Adipocyte (in vitro differentiated cells): ENCODE data around the gene LRG1.

Source experiments
- DNase-seq: peaks from one replicate; pipeline ENCODE4 v3.0.0-alpha.2; 2015; ENCODE audit warnings: low read depth
- H3K27me3 ChIP-seq: replicated peaks from 2 replicates; pipeline ENCODE4 v1.7.0; 2013; ENCODE audit warnings: mild to moderate bottlenecking, low read length, moderate library complexity; ENCODE audit not compliant: control insufficient read depth, insufficient read depth
- H3K36me3 ChIP-seq: 2 replicates; pipeline ENCODE4 v1.7.0; 2013; ENCODE audit warnings: low read length, mild to moderate bottlenecking, moderate library complexity; ENCODE audit not compliant: control insufficient read depth, insufficient read depth, severe bottlenecking
- H3K4me1 ChIP-seq: 2 replicates; pipeline ENCODE4 v1.7.0; 2013; ENCODE audit warnings: mild to moderate bottlenecking, low read length, moderate library complexity; ENCODE audit not compliant: control insufficient read depth, insufficient read depth
- H3K4me3 ChIP-seq: 2 replicates; pipeline ENCODE4 v1.7.0; 2013; ENCODE audit warnings: mild to moderate bottlenecking, low read length, moderate library complexity
- H3K9ac ChIP-seq: 2 replicates; pipeline ENCODE4 v1.7.0; 2013; ENCODE audit warnings: mild to moderate bottlenecking, low read length, moderate library complexity
- H3K9me3 ChIP-seq: 2 replicates; pipeline ENCODE4 v1.7.0; 2013; ENCODE audit warnings: mild to moderate bottlenecking, low read length, moderate library complexity; ENCODE audit not compliant: control insufficient read depth

Gene LRG1

DNA sequence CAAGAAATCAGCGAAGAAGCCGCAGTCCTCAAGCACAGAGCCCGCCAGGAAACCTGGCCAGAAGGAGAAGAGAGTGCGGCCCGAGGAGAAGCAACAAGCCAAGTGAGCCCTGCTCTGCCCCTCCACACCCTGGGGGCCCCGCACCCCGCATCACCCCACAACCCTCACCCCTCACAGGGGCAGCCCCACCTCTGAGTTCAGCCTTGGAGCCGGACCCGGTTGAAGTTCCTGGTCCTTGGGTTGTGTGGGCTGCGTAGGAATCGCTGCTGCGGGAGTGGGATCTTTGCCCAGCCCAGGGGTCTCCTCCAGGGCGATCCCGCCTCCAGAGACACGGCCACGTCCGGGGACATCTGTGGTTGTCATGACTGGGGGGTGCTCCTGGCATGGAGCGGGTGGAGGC is 43.5 kb downstream of the LRG1 start:
- DNase-seq = no peak
- Histone ChIP-seq H3K27me3 (no peaks in the 10 kb centered on the region), H3K4me1 (no peaks in the 10 kb centered on the region), H3K36me3 (peaks cover 69% of the 10 kb centered on the region), H3K4me3 (no peak overlapping the region), H3K9ac (no peak overlapping the region), H3K9me3 (no peaks in the 10 kb centered on the region)

DNA sequence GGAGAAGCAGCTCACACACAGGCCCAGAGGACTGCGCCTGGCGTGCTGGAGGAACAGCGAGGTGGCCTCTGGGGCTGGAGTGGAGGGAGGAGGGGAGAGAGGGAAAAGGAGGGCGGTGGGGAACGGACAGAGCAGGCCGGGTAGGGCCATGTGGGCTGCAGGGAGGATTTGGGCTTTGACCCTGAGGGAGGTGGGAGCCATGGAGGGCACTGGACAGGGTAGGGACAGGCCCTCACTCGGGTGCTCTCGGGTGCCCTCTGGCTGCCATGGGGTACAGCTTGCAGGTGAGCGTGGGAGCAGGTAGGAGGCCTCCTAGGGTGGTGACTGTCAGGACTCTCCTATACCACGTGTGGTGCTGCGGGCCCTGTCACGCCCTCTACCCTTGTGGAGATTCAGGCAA is 44.4 kb downstream of the LRG1 start:
- no peaks in the 10 kb centered on the region for H3K4me1 ChIP-seq
- no peaks in the 10 kb centered on the region for H3K27me3 ChIP-seq
- no peak overlapping the region for H3K9ac ChIP-seq
- no peak overlapping the region for H3K4me3 ChIP-seq
- no peaks in the 10 kb centered on the region for H3K9me3 ChIP-seq
- DNase-seq = no peak
- H3K36me3 ChIP-seq = peaks cover 66% of the 10 kb centered on the region

DNA sequence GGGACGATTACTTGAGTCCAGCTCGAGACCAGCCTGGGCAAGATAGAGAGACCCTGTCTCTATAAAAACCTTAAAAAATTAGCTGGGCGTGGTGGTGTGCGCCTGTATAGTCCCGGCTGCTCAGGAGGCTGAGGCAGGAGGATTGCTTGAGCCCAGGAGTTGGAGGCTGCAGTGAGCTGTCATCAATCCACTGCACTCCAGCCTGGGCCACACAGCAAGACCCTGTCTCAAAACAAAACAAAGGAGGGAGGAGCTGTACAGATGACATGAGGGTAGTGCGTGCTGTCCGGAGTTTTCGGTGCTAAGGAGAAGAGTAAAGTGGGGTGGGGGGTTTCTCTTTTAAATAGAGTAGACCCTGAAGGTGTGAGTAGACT is 45.2 kb downstream of the LRG1 start:
- H3K9me3 ChIP-seq = no peaks in the 10 kb centered on the region
- no peaks in the 10 kb centered on the region for H3K4me1 ChIP-seq
- no peak overlapping the region for H3K9ac ChIP-seq
- H3K36me3 ChIP-seq = peaks cover 74% of the 10 kb centered on the region
- DNase-seq = no peak
- H3K27me3 ChIP-seq = no peaks in the 10 kb centered on the region
- no peak overlapping the region for H3K4me3 ChIP-seq

DNA sequence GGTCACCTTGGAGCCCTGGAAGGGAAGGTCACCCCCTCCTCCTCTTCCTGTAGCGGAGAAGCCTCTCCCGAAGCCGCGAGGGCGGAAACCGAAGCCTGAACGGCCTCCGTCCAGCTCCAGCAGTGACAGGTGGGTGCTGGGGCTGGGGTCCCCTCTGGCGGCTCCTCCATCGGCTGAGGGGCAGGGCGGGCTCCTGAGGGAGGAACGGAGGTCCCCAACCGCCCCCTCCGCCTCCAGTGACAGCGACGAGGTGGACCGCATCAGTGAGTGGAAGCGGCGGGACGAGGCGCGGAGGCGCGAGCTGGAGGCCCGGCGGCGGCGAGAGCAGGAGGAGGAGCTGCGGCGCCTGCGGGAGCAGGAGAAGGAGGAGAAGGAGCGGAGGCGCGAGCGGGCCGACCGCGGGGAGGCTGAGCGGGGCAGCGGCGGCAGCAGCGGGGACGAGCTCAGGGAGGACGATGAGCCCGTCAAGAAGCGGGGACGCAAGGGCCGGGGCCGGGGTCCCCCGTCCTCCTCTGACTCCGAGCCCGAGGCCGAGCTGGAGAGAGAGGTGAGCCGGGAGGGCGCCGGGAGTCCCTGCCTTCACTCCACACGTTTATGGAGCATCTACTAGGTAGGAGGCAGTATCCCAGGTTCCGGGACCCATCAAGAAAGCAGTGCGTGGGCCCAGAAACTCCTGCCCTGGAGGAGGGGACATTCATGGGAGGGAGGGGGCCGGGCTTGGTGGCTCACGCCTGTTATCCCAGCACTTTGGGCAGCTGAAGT is 45.7 kb downstream of the LRG1 start:
- Histone ChIP-seq H3K9me3 (no peaks in the 10 kb centered on the region), H3K27me3 (no peaks in the 10 kb centered on the region), H3K4me1 (no peaks in the 10 kb centered on the region), H3K9ac (no peak overlapping the region), H3K36me3 (peaks cover 73% of the 10 kb centered on the region), H3K4me3 (no peak overlapping the region)
- DNase-seq = no peak

DNA sequence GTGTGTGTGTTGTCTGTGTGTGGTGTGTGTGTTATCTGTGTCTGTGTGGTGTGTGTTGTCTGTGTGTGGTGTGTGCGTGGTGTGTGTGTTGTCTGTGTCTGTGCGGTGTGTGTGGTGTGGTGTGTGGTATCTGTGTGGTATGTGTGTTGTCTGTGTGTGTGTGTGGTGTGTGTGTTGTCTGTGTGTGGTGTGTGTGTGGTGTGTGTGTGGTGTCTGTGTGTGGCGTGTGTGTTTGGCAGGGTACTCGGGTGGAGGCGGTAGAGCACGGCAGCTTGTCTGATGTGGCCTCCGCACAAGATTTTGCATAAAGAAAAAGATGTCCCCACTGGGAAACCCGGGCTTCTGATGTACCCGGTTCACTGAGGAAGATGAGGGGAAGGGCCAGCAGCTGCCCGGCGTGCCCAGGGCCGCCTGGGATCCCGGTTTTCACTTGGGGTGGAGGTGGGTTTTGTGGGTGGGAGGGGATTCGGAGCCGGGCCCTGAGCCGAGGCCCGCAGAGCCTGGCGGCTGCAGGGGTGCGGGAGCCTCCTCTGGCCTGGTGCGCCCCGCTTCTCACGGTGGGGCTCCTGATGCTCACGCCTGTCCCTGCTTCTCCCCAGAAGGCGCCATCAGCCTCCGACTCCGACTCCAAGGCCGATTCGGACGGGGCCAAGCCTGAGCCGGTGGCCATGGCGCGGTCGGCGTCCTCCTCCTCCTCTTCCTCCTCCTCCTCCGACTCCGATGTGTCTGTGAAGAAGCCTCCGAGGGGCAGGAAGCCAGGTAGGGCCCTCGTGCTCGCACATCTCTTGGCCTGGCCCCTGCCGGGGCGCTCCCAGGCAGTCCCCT is 46.5 kb downstream of the LRG1 start:
- no peaks in the 10 kb centered on the region for H3K9me3 ChIP-seq
- H3K4me1 ChIP-seq = no peaks in the 10 kb centered on the region
- peaks cover 72% of the 10 kb centered on the region for H3K36me3 ChIP-seq
- no peak overlapping the region for H3K9ac ChIP-seq
- no peaks in the 10 kb centered on the region for H3K27me3 ChIP-seq
- DNase-seq = no peak
- H3K4me3 ChIP-seq = no peak overlapping the region

DNA sequence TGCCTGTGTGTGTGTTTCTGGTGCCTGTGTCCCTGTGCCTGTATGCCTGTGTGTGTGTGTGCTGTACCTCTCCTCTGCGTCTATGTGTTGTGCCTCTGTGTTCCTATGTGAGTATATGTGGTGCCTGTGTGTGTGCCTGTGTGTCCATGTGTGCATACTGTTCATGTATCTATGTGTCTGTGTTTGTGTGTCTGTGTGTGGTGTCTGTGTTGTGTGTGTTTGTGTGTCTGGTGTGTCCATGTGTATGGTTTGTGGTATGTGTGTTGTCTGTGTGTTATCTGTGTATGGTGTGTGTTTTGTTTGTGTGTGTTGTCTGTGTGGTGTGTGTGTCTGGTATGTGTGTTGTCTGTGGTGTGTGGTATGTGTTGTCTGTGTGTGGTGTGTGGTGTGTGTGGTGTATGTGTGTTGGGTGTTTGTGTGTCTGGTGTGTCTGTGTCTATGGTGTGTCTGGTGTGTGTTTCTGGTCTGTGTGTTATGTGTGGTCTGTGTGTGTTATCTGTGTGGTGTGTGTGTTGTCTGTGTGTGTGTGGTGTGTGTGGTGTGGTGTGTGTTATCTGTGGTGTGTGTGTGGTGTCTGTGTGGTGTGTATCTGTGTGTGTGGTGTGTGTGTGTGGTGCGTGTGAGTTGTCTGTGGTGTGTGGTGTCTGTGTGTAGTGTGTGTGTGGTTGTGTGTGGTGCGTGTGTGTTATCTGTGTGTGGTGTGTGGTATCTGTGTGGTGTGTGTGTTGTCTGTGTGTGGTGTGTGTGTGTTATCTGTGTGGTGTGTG is 47.3 kb downstream of the LRG1 start:
- no peaks in the 10 kb centered on the region for H3K27me3 ChIP-seq
- no peaks in the 10 kb centered on the region for H3K4me1 ChIP-seq
- H3K36me3 ChIP-seq = peaks cover 67% of the 10 kb centered on the region
- DNase-seq = no peak
- H3K9me3 ChIP-seq = no peaks in the 10 kb centered on the region
- no peak overlapping the region for H3K9ac ChIP-seq
- H3K4me3 ChIP-seq = no peak overlapping the region

DNA sequence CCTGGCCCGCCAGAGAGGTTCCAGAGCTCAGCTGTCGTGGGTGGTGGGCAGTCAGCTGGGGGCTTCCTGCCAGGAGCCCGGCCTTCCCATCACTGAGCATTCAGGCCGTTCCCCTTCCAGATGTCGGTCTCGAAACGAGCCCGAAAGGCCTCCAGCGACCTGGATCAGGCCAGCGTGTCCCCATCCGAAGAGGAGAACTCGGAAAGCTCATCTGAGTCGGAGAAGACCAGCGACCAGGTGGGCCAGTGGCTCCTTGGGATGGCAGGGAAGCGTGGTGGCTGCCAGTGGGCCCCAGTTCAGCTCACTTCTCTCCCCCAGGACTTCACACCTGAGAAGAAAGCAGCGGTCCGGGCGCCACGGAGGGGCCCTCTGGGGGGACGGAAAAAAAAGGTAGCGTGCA is 48.4 kb downstream of the LRG1 start:
- Histone ChIP-seq H3K9me3 (no peaks in the 10 kb centered on the region), H3K4me3 (no peak overlapping the region), H3K4me1 (no peaks in the 10 kb centered on the region), H3K27me3 (no peaks in the 10 kb centered on the region), H3K36me3 (peaks cover 60% of the 10 kb centered on the region), H3K9ac (no peak overlapping the region)
- no peak for DNase-seq

DNA sequence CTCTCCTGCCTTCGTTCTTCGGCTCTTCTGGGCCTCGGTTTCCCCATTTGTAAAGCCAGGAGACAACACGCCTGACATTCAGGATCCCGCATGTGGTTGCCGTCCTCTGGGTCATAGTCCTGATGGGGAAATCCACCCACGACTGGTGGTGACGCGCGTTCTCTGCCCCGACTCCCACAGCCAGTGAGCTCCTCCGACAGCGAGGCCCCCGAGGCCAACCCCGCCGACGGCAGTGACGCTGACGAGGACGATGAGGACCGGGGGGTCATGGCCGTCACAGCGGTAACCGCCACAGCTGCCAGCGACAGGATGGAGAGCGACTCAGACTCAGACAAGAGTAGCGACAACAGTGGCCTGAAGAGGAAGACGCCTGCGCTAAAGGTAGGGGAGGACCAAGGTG is 51.3 kb downstream of the LRG1 start:
- peaks cover 34% of the 10 kb centered on the region for H3K36me3 ChIP-seq
- no peak overlapping the region for H3K4me3 ChIP-seq
- H3K4me1 ChIP-seq = no peaks in the 10 kb centered on the region
- H3K9ac ChIP-seq = no peak overlapping the region
- H3K27me3 ChIP-seq = no peaks in the 10 kb centered on the region
- H3K9me3 ChIP-seq = no peaks in the 10 kb centered on the region
- no peak for DNase-seq

DNA sequence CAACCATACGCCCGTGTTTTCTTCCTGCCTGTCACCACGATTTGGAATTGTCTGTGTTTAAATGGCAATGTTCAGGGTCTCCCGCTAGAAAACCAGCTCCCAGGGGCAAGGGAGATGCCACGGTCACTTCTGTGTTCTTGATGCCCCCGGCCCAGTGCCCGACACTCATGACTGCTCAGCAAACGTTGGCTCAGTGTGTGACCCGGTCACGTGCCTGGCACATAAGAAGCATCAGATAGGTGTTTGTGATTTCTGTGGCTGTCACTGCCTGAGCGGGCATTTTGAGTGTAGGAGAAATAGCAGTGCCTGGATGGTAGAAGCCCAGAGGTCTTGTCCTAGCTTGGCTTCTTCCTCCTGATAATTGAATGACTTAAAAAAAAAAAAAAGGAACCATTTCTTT is 52.3 kb downstream of the LRG1 start:
- no peak overlapping the region for H3K4me3 ChIP-seq
- DNase-seq = no peak
- peaks cover 35% of the 10 kb centered on the region for H3K36me3 ChIP-seq
- H3K9ac ChIP-seq = no peak overlapping the region
- no peaks in the 10 kb centered on the region for H3K27me3 ChIP-seq
- H3K4me1 ChIP-seq = no peaks in the 10 kb centered on the region
- H3K9me3 ChIP-seq = no peaks in the 10 kb centered on the region
